ENCODE data around the gene PITHD1.
A peak's percentile ranks its signal among the peaks of the same experiment; 100 is the strongest.

PITHD1 gene

GRCh38 chr1:23804183-23804835 lies 26.1 kb downstream of the PITHD1 start:
- TF ChIP-seq EZH2phosphoT487 (IDR thresholded peaks at IDR 0.05; ENCODE audit: low read depth), result no peak
- peak; percentile 11; the same call in 1 of the 2 replicates for TF ChIP-seq CTCF (IDR thresholded peaks at IDR 0.05; ENCODE audit: low read depth, low read length)

GRCh38 chr1:23805025-23805424 lies 26.8 kb downstream of the PITHD1 start:
- TF ChIP-seq EZH2phosphoT487 (IDR thresholded peaks at IDR 0.05; ENCODE audit: low read depth) (no peak), CTCF (IDR thresholded peaks at IDR 0.05; ENCODE audit: low read depth, low read length) (no peak)
- peaks cover 2% of the 10 kb centered on the region; the same call in 1 of the 2 replicates for H3K79me2 ChIP-seq (ENCODE audit: low read length)
- H3K36me3 ChIP-seq (replicated peaks; ENCODE audit: low read depth, low read length), result no peaks in the 10 kb centered on the region
- H3K4me2 ChIP-seq (ENCODE audit: low read length), result no peak overlapping the region
- H3K9ac ChIP-seq (ENCODE audit: low read length), result no peak overlapping the region
- H4K20me1 ChIP-seq (ENCODE audit: insufficient read depth, low read length), result no peaks in the 10 kb centered on the region
- no peak overlapping the region for H3K27ac ChIP-seq (ENCODE audit: low read length)
- no peaks in the 10 kb centered on the region for H3K27me3 ChIP-seq (ENCODE audit: low read depth, low read length)
- H2AFZ ChIP-seq (ENCODE audit: low read depth, low read length), result no peak overlapping the region
- H3K4me1 ChIP-seq (ENCODE audit: low read length), result peaks cover 11% of the 10 kb centered on the region
- no peak overlapping the region for H3K4me3 ChIP-seq (ENCODE audit: low read length)
- no peaks in the 10 kb centered on the region for H3K9me3 ChIP-seq (ENCODE audit: insufficient read depth, low read length)

More at GRCh38 chr1:23804183-23804835, 26.1 kb downstream of the PITHD1 start:
- Histone ChIP-seq H3K9me3 (ENCODE audit: insufficient read depth, low read length) (no peaks in the 10 kb centered on the region), H3K27me3 (ENCODE audit: low read depth, low read length) (no peaks in the 10 kb centered on the region), H2AFZ (ENCODE audit: low read depth, low read length) (no peak overlapping the region), H3K9ac (ENCODE audit: low read length) (no peak overlapping the region), H3K79me2 (ENCODE audit: low read length) (peaks cover 7% of the 10 kb centered on the region; the same call in 1 of the 2 replicates), H3K4me1 (ENCODE audit: low read length) (peaks cover 8% of the 10 kb centered on the region), H3K4me3 (ENCODE audit: low read length) (no peak overlapping the region), H3K36me3 (replicated peaks; ENCODE audit: low read depth, low read length) (no peaks in the 10 kb centered on the region), H3K4me2 (ENCODE audit: low read length) (no peak overlapping the region), H3K27ac (ENCODE audit: low read length) (no peak overlapping the region), H4K20me1 (ENCODE audit: insufficient read depth, low read length) (no peaks in the 10 kb centered on the region)

GRCh38 chr1:23806280-23806679 lies 28.1 kb downstream of the PITHD1 start:
- no peak overlapping the region for H2AFZ ChIP-seq (ENCODE audit: low read depth, low read length)
- no peaks in the 10 kb centered on the region for H3K36me3 ChIP-seq (replicated peaks; ENCODE audit: low read depth, low read length)
- TF ChIP-seq EZH2phosphoT487 (IDR thresholded peaks at IDR 0.05; ENCODE audit: low read depth) (no peak), CTCF (IDR thresholded peaks at IDR 0.05; ENCODE audit: low read depth, low read length) (no peak)
- H3K4me2 ChIP-seq (ENCODE audit: low read length), result no peak overlapping the region
- H3K4me3 ChIP-seq (ENCODE audit: low read length), result no peak overlapping the region
- H4K20me1 ChIP-seq (ENCODE audit: insufficient read depth, low read length), result no peaks in the 10 kb centered on the region
- no peak overlapping the region for H3K9ac ChIP-seq (ENCODE audit: low read length)
- no peaks in the 10 kb centered on the region for H3K9me3 ChIP-seq (ENCODE audit: insufficient read depth, low read length)
- H3K27ac ChIP-seq (ENCODE audit: low read length), result no peak overlapping the region
- H3K4me1 ChIP-seq (ENCODE audit: low read length), result peaks cover 22% of the 10 kb centered on the region
- H3K27me3 ChIP-seq (ENCODE audit: low read depth, low read length), result no peaks in the 10 kb centered on the region
- no peaks in the 10 kb centered on the region for H3K79me2 ChIP-seq (ENCODE audit: low read length)

- Histone ChIP-seq H4K20me1 (ENCODE audit: insufficient read depth, low read length) (no peaks in the 10 kb centered on the region), H2AFZ (ENCODE audit: low read depth, low read length) (no peak overlapping the region), H3K79me2 (ENCODE audit: low read length) (no peaks in the 10 kb centered on the region), H3K27ac (ENCODE audit: low read length) (no peak overlapping the region), H3K4me1 (ENCODE audit: low read length) (peaks cover 31% of the 10 kb centered on the region), H3K9me3 (ENCODE audit: insufficient read depth, low read length) (no peaks in the 10 kb centered on the region), H3K9ac (ENCODE audit: low read length) (no peak overlapping the region), H3K36me3 (replicated peaks; ENCODE audit: low read depth, low read length) (no peaks in the 10 kb centered on the region), H3K27me3 (ENCODE audit: low read depth, low read length) (no peaks in the 10 kb centered on the region), H3K4me3 (ENCODE audit: low read length) (no peak overlapping the region), H3K4me2 (ENCODE audit: low read length) (no peak overlapping the region)
- TF ChIP-seq EZH2phosphoT487 (IDR thresholded peaks at IDR 0.05; ENCODE audit: low read depth) (no peak), CTCF (IDR thresholded peaks at IDR 0.05; ENCODE audit: low read depth, low read length) (no peak)
These were observed 29.2 kb downstream of the PITHD1 start for GRCh38 chr1:23807453-23807852.
